Neuronal stem cell (in vitro differentiated cells): ENCODE measurements around the gene HDAC7.

Experiments used
- DNase-seq: peaks from one replicate; pipeline ENCODE4 v3.0.0-alpha.2; 2013; ENCODE audit warnings: low spot score
- H2AFZ ChIP-seq: one replicate; pipeline ENCODE4 v1.6.1; 2013; ENCODE audit warnings: mild to moderate bottlenecking, low read length, inconsistent platforms
- H2AK5ac ChIP-seq: 2 replicates; pipeline ENCODE4 v1.6.1; 2013; ENCODE audit warnings: low read depth, mild to moderate bottlenecking, inconsistent platforms, low read length, moderate library complexity, mixed read lengths
- H2BK120ac ChIP-seq: 2 replicates; pipeline ENCODE4 v1.6.1; 2013; ENCODE audit warnings: low read depth, mild to moderate bottlenecking, inconsistent platforms, low read length, moderate library complexity, mixed read lengths
- H2BK12ac ChIP-seq: one replicate; pipeline ENCODE4 v1.6.1; 2013; ENCODE audit warnings: low read length, inconsistent platforms
- H2BK15ac ChIP-seq: 2 replicates; pipeline ENCODE4 v1.6.1; 2013; ENCODE audit warnings: mild to moderate bottlenecking, low read length, inconsistent platforms, mixed read lengths
- H2BK5ac ChIP-seq: one replicate; pipeline ENCODE4 v1.6.1; 2013; ENCODE audit warnings: inconsistent platforms, mild to moderate bottlenecking, low read length, moderate library complexity
- H3K14ac ChIP-seq: one replicate; pipeline ENCODE4 v1.6.1; 2013; ENCODE audit warnings: low read length, inconsistent platforms
- H3K18ac ChIP-seq: 2 replicates; pipeline ENCODE4 v1.6.1; 2013; ENCODE audit warnings: low read length, inconsistent platforms
- H3K23ac ChIP-seq: 2 replicates; pipeline ENCODE4 v1.6.1; 2013; ENCODE audit warnings: low read depth, mild to moderate bottlenecking, mixed read lengths, low read length, inconsistent platforms; ENCODE audit not compliant: poor library complexity
- H3K27ac ChIP-seq: replicated peaks from 3 replicates; pipeline ENCODE4 v1.5.1; 2013; ENCODE audit warnings: low read length, inconsistent platforms
- H3K27me3 ChIP-seq, 3 experiments: 2 replicates each; pipeline ENCODE4 v1.6.1; 2013; ENCODE audit warnings: low read length in 3 of 3, mild to moderate bottlenecking in 2 of 3, inconsistent platforms in 1 of 3, low read depth in 1 of 3, mixed read lengths in 1 of 3, moderate library complexity in 1 of 3; ENCODE audit not compliant: control insufficient read depth in 3 of 3, insufficient read depth in 3 of 3
- H3K36me3 ChIP-seq, 2 donors: replicated peaks in 1 of 2; 2 replicates each; pipeline ENCODE4 v1.6.1; 2013; ENCODE audit warnings: low read length in 2 of 2; ENCODE audit not compliant: control insufficient read depth in 2 of 2, insufficient read depth in 2 of 2
- H3K4ac ChIP-seq: 2 replicates; pipeline ENCODE4 v1.6.1; 2013; ENCODE audit warnings: inconsistent platforms, mild to moderate bottlenecking, low read length, moderate library complexity
- H3K4me1 ChIP-seq, 2 donors: 1 replicate in 1 of 2; 2 replicates in 1 of 2; pipeline ENCODE4 v1.6.1; 2013; ENCODE audit warnings: low read length in 2 of 2, low read depth in 1 of 2; ENCODE audit not compliant: control insufficient read depth in 2 of 2, insufficient read depth in 1 of 2
- H3K4me2 ChIP-seq: one replicate; pipeline ENCODE4 v1.6.1; 2013; ENCODE audit warnings: mild to moderate bottlenecking, low read length, inconsistent platforms; ENCODE audit not compliant: insufficient read depth, poor library complexity, severe bottlenecking
- H3K4me3 ChIP-seq, 2 donors: 2 replicates each; pipeline ENCODE4 v1.5.1; 2013; ENCODE audit warnings: low read length in 2 of 2, mild to moderate bottlenecking in 2 of 2, inconsistent platforms in 1 of 2, moderate library complexity in 1 of 2
- H3K79me1 ChIP-seq: one replicate; pipeline ENCODE4 v1.6.1; 2013; ENCODE audit warnings: low read depth, mild to moderate bottlenecking, inconsistent platforms, low read length, moderate library complexity
- H3K9ac ChIP-seq: one replicate; pipeline ENCODE4 v1.6.1; 2013; ENCODE audit warnings: mild to moderate bottlenecking, low read depth, low read length, inconsistent platforms; ENCODE audit not compliant: poor library complexity
- H3K9me3 ChIP-seq, 2 donors: replicated peaks in 1 of 2; 2 replicates each; pipeline versions ENCODE3 to v1.6.1; 2013; ENCODE audit warnings: low read length in 2 of 2, mild to moderate bottlenecking in 2 of 2, inconsistent platforms in 1 of 2, low read depth in 1 of 2, mixed read lengths in 1 of 2, moderate library complexity in 1 of 2; ENCODE audit not compliant: control insufficient read depth in 2 of 2, insufficient read depth in 1 of 2
- H4K8ac ChIP-seq: one replicate; pipeline ENCODE4 v1.6.1; 2013; ENCODE audit warnings: low read depth, mild to moderate bottlenecking, inconsistent platforms, low read length, moderate library complexity
- H4K91ac ChIP-seq: one replicate; pipeline ENCODE4 v1.6.1; 2013; ENCODE audit warnings: low read length, low read depth, mild to moderate bottlenecking, inconsistent platforms; ENCODE audit not compliant: poor library complexity
- WGBS, 2 donors: extraction: QIAGEN DNeasy Blood & Tissue Kit; methylation state at CpG; one replicate each; pipeline ENCODE4 v1.1.7; 2013; ENCODE audit warnings: missing lambda C conversion rate in 2 of 2, mixed read lengths in 1 of 2; ENCODE audit not compliant: insufficient read length in 2 of 2, insufficient replicate concordance in 1 of 2; ENCODE audit errors: extremely low coverage in 2 of 2; 5-methylcytosine and 5-hydroxymethylcytosine counted together

Gene HDAC7

DNA sequence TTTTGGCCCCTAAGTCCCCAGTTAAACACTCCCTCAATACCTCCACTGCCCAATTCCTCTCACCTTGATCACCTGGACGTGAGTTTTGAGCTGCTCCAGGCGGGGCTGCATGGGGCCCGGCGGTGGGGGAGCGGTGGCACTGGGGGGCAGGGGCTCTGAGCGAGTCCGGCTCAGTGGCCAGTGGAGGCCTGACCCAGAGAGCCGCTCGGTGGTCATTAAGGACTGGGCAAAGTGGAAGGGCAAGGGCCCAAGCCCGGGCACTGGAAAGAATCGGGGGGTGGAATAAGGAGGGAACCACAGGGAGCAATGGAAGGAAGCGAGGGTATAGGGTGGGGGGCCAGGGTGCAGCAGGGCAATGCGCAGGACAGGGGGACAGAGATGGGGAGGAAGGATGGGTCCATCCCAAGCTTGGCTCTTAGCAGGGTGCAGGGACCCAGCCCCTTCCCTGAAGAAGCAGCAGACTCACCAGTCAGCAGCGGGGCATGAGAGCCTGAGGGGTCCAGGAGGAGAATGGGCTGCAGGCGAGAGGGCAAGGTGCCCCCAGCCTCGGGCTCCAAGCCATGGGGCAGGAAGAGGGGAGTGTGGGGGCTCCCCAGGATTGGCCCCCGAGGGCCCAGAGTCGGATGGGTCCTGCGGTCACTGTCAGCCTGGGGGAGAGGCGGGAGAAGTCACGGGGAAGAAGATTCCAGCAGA lies 24.4 kb downstream of the HDAC7 start:
- no peak overlapping the region for H3K14ac ChIP-seq
- H2BK12ac ChIP-seq = no peak overlapping the region
- no peak overlapping the region for H2AFZ ChIP-seq
- no peak overlapping the region for H3K27ac ChIP-seq
- H2BK120ac ChIP-seq = no peak overlapping the region
- no peak overlapping the region for H2BK5ac ChIP-seq
- no peak overlapping the region for H2AK5ac ChIP-seq
- peaks cover 25 to 92% of the 10 kb centered on the region in 2 donors for H3K36me3 ChIP-seq
- no peak overlapping the region for H3K4me2 ChIP-seq
- no peak overlapping the region for H3K4ac ChIP-seq
- no peak overlapping the region for H3K18ac ChIP-seq
- WGBS, 2 donors = no CpG with 5 or more reads among the region's 21 CpGs
- DNase-seq = no peak
- H3K4me1 ChIP-seq = peaks cover 0 to 14% of the 10 kb centered on the region in 2 donors
- H3K27me3 ChIP-seq = no peaks in the 10 kb centered on the region
- H3K23ac ChIP-seq = no peak overlapping the region
- no peak overlapping the region for H4K8ac ChIP-seq
- H3K79me1 ChIP-seq = no peaks in the 10 kb centered on the region
- no peak overlapping the region for H4K91ac ChIP-seq
- no peaks in the 10 kb centered on the region for H3K9me3 ChIP-seq
- H2BK15ac ChIP-seq = no peak overlapping the region
- H3K4me3 ChIP-seq = no peak overlapping the region
- no peak overlapping the region for H3K9ac ChIP-seq

DNA sequence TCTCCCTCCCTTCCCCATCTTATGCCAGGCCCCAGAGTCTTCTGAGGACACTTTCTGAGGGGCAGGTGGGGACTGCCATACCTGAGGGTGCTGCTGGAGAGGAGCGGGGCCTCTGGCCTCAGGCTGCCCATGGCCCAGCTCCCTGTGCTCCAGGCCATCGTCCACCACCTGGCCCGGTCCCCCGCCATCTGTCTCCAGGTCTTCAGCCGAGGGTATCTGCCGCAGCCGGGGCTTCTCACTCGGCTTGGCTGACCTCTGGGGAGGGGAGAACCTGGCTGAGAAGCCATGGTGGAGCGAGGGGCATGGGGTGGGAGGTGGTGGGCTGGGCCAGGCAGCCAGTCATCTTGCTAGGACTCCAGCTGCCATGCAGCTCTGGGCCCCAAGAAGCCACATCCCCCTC lies 25.0 kb downstream of the HDAC7 start:
- no peak overlapping the region for H3K4ac ChIP-seq
- no peak overlapping the region for H2BK15ac ChIP-seq
- H3K18ac ChIP-seq = peak overlapping the region; percentile 33
- no peak overlapping the region for H3K27ac ChIP-seq
- H4K8ac ChIP-seq = no peak overlapping the region
- peak overlapping the region; percentile 16 for H3K23ac ChIP-seq
- H3K4me2 ChIP-seq = no peak overlapping the region
- H3K9me3 ChIP-seq = no peaks in the 10 kb centered on the region
- no peak for DNase-seq
- no peak overlapping the region for H2AK5ac ChIP-seq
- no peak overlapping the region for H2BK120ac ChIP-seq
- no peak overlapping the region for H2BK5ac ChIP-seq
- H4K91ac ChIP-seq = no peak overlapping the region
- peak overlapping the region; percentile 14 for H3K14ac ChIP-seq
- no CpG with 5 or more reads among the region's 9 CpGs for WGBS, 2 donors
- H2BK12ac ChIP-seq = no peak overlapping the region
- H2AFZ ChIP-seq = no peak overlapping the region
- H3K4me3 ChIP-seq = no peak overlapping the region
- H3K79me1 ChIP-seq = no peaks in the 10 kb centered on the region
- H3K9ac ChIP-seq = no peak overlapping the region
- peaks cover 0 to 13% of the 10 kb centered on the region in 2 donors for H3K4me1 ChIP-seq
- peaks cover 26 to 93% of the 10 kb centered on the region in 2 donors for H3K36me3 ChIP-seq
- no peaks in the 10 kb centered on the region for H3K27me3 ChIP-seq

GRCh38 chr12:47793015-47793681 lies 26.6 kb downstream of the HDAC7 start:
- no peak overlapping the region for H2BK12ac ChIP-seq

GRCh38 chr12:47791874-47792273 lies 27.8 kb downstream of the HDAC7 start:
- Histone ChIP-seq H2BK5ac (no peak overlapping the region), H4K8ac (no peak overlapping the region)
- no CpG with 5 or more reads among the region's 16 CpGs for WGBS, 2 donors

More at GRCh38 chr12:47793015-47793681, 26.6 kb downstream of the HDAC7 start:
- Histone ChIP-seq H2BK15ac (no peak overlapping the region), H2BK120ac (no peak overlapping the region), H3K4me1 (no peaks in the 10 kb centered on the region), H3K4ac (no peak overlapping the region), H3K9ac (no peak overlapping the region), H3K18ac (no peak overlapping the region), H3K36me3 (peaks cover 38 to 95% of the 10 kb centered on the region in 2 donors), H3K4me3 (no peak overlapping the region), H3K14ac (peak overlapping the region; percentile 89), H3K9me3 (no peaks in the 10 kb centered on the region), H4K91ac (no peak overlapping the region), H3K27me3 (no peaks in the 10 kb centered on the region), H2AK5ac (no peak overlapping the region), H3K4me2 (no peak overlapping the region), H3K23ac (no peak overlapping the region), H3K79me1 (no peaks in the 10 kb centered on the region), H2BK5ac (no peak overlapping the region), H2AFZ (no peak overlapping the region), H4K8ac (no peak overlapping the region), H3K27ac (no peak overlapping the region)
- no CpG with 5 or more reads among the region's 15 CpGs for WGBS, 2 donors
- no peak for DNase-seq

More at GRCh38 chr12:47791874-47792273, 27.8 kb downstream of the HDAC7 start:
- Histone ChIP-seq H2AFZ (no peak overlapping the region), H2BK15ac (no peak overlapping the region), H4K91ac (no peak overlapping the region), H3K9ac (peak overlapping the region; percentile 66), H3K4ac (no peak overlapping the region), H3K4me1 (no peaks in the 10 kb centered on the region), H3K14ac (no peak overlapping the region), H3K79me1 (no peaks in the 10 kb centered on the region), H3K4me2 (no peak overlapping the region), H3K23ac (peak overlapping the region; percentile 86), H3K27me3 (no peaks in the 10 kb centered on the region), H3K36me3 (peaks cover 43 to 95% of the 10 kb centered on the region in 2 donors), H2BK12ac (no peak overlapping the region), H3K18ac (peak overlapping the region; percentile 45), H3K27ac (no peak overlapping the region), H2BK120ac (no peak overlapping the region), H3K4me3 (no peak overlapping the region), H3K9me3 (no peaks in the 10 kb centered on the region), H2AK5ac (no peak overlapping the region)
- DNase-seq = no peak
